Rectal smooth muscle tissue (tissue), 1 donor: ENCODE results near the gene RIN3.

ENCODE experiments used
- H3K27ac ChIP-seq: one replicate; pipeline ENCODE4 v1.7.0; 2013; ENCODE audit warnings: low read depth, low read length, inconsistent platforms
- H3K27me3 ChIP-seq: one replicate; pipeline ENCODE4 v1.7.0; 2013; ENCODE audit warnings: low read length; ENCODE audit not compliant: control insufficient read depth, insufficient read depth
- H3K36me3 ChIP-seq: one replicate; pipeline ENCODE4 v1.7.0; 2013; ENCODE audit warnings: low read length; ENCODE audit not compliant: control insufficient read depth, insufficient read depth
- H3K4me1 ChIP-seq: one replicate; pipeline ENCODE4 v1.7.0; 2013; ENCODE audit warnings: low read length; ENCODE audit not compliant: control insufficient read depth, insufficient read depth
- H3K4me3 ChIP-seq: one replicate; pipeline ENCODE4 v1.7.0; 2013; ENCODE audit warnings: low read length
- H3K9ac ChIP-seq: one replicate; pipeline ENCODE4 v1.7.0; 2013; ENCODE audit warnings: low read length

RIN3 gene, protein sequence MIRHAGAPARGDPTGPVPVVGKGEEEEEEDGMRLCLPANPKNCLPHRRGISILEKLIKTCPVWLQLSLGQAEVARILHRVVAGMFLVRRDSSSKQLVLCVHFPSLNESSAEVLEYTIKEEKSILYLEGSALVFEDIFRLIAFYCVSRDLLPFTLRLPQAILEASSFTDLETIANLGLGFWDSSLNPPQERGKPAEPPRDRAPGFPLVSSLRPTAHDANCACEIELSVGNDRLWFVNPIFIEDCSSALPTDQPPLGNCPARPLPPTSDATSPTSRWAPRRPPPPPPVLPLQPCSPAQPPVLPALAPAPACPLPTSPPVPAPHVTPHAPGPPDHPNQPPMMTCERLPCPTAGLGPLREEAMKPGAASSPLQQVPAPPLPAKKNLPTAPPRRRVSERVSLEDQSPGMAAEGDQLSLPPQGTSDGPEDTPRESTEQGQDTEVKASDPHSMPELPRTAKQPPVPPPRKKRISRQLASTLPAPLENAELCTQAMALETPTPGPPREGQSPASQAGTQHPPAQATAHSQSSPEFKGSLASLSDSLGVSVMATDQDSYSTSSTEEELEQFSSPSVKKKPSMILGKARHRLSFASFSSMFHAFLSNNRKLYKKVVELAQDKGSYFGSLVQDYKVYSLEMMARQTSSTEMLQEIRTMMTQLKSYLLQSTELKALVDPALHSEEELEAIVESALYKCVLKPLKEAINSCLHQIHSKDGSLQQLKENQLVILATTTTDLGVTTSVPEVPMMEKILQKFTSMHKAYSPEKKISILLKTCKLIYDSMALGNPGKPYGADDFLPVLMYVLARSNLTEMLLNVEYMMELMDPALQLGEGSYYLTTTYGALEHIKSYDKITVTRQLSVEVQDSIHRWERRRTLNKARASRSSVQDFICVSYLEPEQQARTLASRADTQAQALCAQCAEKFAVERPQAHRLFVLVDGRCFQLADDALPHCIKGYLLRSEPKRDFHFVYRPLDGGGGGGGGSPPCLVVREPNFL

DNA sequence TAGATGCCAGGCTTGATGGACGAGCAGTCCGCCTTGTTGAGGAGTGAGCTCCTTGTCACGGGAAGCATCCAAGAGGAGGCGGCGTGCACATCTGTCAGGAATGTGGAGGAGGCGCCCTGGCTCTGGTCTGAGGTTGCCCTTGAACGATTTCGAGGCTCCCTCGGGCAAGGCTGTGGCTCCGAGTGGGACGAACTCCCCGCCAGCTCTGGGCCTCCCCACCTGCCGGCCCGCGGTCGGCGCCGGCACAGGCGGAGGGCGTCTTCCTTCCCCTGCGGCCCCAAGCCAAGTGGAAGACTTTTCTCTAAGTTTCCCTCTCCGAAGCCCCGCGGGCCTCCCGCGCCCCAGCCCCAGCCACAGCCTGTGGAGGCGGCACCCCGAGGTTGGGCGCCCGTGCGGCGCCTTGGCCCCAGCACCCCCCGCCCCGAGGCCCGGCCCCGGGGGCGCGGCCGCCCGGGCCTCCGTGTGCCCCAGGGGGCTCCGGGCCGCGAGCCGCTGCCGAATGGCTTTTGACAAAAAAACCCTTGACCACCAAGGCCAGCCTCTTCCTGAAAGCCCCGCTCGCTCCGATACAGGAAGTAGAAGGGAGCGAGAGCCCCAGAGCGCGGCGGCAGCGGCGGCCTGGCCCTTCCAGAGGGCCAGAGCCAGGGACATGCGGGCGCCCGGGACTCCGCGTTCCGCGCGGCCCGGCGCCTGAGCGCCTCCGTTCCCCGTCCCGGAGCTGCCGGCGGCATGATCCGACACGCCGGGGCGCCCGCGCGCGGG, at the start of gene RIN3:
Gene RIN3 (plus strand): TSS at position 578 of the 762 bp plus-strand sequence. CDS start 152 bp downstream, at position 730.
- Histone ChIP-seq H3K4me1 (peaks cover 12% of the 10 kb centered on the region), H3K27ac (peak within 1 kb of the TSS; percentile 92)

DNA sequence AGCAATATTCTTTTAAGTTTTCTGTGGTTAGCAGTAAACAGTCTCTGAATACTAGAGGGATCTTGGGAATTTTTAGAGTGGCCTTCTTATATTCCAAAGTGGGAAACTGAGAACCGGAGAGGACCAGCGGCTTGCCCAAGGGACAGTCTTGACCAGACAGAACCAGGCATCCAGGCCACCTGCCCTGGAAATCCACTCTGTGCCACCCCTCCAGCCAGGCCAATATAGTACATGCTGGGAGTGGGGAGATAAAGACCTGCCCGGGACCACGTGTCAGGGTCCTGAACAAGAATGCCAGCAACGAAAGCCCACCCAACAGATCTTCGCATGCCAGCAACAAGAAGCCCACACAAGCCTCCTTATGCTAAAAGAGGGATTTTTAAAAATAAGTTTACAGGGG, 49.4 kb upstream of the RIN3 start:
- no peak overlapping the region for H3K27ac ChIP-seq
- H3K9ac ChIP-seq = no peak overlapping the region
- no peaks in the 10 kb centered on the region for H3K27me3 ChIP-seq
- no peak overlapping the region for H3K4me3 ChIP-seq
- H3K4me1 ChIP-seq = no peaks in the 10 kb centered on the region
- H3K36me3 ChIP-seq = no peaks in the 10 kb centered on the region

More for the DNA sequence above, at the start of gene RIN3:
- Histone ChIP-seq H3K36me3 (no peaks in the 10 kb centered on the region), H3K4me3 (peak within 1 kb of the TSS; percentile 92), H3K27me3 (no peaks in the 10 kb centered on the region), H3K9ac (peak within 1 kb of the TSS; percentile 92)

DNA sequence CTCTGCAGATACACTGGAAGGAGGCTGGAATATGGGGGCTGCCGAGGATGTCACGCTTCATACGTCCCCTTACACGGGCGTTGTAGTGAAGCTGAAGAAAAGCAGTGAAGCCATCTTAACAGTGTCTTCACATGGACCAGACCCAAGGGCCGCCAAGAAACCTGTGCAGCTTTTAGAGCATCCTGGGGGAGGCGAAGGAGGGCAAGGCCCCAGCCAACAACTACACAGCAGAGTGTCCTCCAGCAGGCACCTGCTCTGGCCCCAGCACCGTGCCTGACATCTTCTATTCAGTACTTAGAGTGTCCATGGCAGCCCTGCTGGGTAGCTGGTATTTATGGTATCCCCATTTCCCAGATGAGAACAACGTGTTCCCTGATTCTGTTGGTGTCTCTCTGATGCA, 48.9 kb upstream of the RIN3 start:
- H3K27me3 ChIP-seq = no peaks in the 10 kb centered on the region
- H3K27ac ChIP-seq = no peak overlapping the region

DNA sequence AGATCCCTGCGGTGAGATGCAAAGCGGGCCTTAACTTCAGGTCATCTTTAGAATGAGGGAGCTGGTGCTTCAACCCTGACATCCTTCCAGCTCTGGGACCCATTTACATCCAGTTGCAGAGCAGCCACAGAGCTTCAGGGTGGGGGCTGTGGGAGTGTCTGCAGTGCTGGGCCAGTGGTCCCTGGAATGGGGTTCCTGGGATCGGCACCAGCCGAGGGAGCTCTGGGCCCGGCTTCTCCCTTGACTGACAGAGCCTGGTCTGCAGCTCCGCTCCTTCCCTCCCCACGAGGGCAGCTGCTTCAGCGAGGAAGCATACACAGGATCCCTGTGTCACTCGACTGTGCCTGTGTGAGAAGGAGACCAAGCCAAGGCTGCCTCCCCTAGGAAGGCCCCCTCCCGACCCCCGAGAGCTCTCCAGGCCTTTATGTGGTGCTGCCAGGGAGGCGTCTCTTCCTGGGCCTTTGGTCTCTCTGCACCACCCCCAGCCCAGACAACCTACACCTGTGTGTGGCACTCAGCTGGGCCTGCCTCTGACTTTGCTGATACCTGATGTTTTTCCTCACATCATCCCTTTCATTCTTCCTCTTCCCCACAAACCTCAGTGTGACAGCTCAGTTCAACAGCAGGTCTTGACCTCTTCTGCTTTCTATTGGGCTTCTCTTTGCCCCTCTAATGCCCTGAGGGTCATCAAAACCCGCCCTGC, 48.1 kb upstream of the RIN3 start:
- H3K4me3 ChIP-seq = no peak overlapping the region
- no peaks in the 10 kb centered on the region for H3K27me3 ChIP-seq
- H3K4me1 ChIP-seq = no peaks in the 10 kb centered on the region
- no peak overlapping the region for H3K9ac ChIP-seq
- no peak overlapping the region for H3K27ac ChIP-seq
- no peaks in the 10 kb centered on the region for H3K36me3 ChIP-seq

More for the DNA sequence above, 48.9 kb upstream of the RIN3 start:
- Histone ChIP-seq H3K4me3 (no peak overlapping the region), H3K4me1 (no peaks in the 10 kb centered on the region), H3K9ac (no peak overlapping the region), H3K36me3 (no peaks in the 10 kb centered on the region)

DNA sequence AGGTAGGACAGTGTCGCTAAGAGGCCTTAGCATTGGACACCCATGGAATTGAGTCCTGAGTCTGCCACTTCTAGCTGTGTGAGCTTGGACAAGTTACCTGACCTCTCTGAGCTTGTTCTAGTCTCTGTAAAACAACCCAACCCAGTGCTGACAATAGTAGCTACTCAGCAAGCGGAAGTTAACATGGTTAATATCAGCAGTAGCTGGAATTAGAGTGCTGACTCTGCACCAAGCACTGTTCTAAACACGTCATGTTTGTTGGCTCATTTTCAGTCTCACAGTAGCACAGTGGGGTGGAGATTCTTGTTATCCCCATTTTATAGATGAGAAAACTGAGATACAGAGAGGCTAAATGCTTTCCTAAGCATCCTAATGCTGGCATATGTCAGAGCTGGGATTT, 47.5 kb upstream of the RIN3 start:
- Histone ChIP-seq H3K4me1 (no peaks in the 10 kb centered on the region), H3K27me3 (no peaks in the 10 kb centered on the region), H3K27ac (no peak overlapping the region), H3K4me3 (no peak overlapping the region), H3K9ac (no peak overlapping the region), H3K36me3 (no peaks in the 10 kb centered on the region)

DNA sequence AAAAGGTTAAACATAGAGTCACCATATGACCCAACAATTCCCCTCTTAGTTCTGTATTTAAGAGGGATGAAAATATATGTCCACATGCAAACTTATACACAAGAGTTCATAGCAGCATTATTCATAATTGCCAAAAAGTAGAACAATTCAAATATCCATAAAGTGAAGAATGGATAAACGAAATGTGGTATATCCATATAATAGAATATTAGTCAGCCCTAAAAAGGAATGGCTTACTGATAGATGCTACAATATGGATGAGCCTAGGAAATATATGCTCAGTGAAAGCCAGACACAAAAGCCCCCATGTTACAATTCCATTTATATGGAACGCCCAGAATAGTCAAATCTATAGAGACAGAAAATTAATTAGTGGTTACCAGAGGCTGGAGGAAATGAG, 44.1 kb upstream of the RIN3 start:
- Histone ChIP-seq H3K27ac (no peak overlapping the region), H3K4me1 (no peaks in the 10 kb centered on the region), H3K4me3 (no peak overlapping the region), H3K27me3 (no peaks in the 10 kb centered on the region), H3K36me3 (no peaks in the 10 kb centered on the region), H3K9ac (no peak overlapping the region)

DNA sequence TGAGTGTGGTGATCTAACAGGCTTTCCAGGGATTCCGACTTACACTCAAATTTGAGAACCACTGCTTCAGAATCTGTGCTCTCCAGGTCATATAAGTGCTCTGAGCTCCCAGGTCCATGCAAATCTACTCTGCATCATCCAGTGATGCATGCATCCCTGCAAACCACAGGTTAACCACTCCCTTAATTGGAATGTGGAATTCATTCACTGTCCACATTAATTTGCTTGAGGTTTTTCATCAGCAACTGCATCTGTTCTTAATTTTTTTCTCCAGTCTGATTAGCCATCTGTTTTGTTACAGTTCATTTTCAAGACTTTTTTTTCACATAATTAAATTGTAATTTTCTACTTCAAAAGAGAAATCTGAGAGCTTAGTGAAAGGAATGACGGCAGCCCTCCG, 43.4 kb upstream of the RIN3 start:
- Histone ChIP-seq H3K27me3 (no peaks in the 10 kb centered on the region), H3K4me1 (no peaks in the 10 kb centered on the region), H3K36me3 (no peaks in the 10 kb centered on the region), H3K4me3 (no peak overlapping the region), H3K9ac (no peak overlapping the region), H3K27ac (no peak overlapping the region)

DNA sequence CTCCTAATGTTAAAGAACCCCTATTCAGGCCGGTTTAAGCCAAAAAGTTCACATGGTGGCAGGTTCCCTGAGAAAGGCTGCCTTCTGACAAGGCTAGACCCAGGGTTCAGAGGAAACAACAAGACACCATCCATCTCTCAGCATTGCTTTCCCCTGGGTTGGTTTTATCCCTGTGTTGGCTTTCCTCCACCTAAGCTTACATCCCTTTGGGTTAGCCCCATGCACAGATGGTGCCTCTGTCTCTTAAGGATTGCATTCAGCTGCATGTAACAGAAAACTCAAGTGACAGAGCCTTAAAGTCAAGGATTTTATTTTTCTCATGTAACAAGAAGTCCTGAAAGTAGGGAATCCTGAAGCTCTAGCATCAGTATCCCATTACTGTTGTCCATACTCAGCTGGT, 42.8 kb upstream of the RIN3 start:
- no peaks in the 10 kb centered on the region for H3K36me3 ChIP-seq
- H3K27ac ChIP-seq = no peak overlapping the region
- no peak overlapping the region for H3K4me3 ChIP-seq
- no peaks in the 10 kb centered on the region for H3K4me1 ChIP-seq
- no peak overlapping the region for H3K9ac ChIP-seq
- no peaks in the 10 kb centered on the region for H3K27me3 ChIP-seq

DNA sequence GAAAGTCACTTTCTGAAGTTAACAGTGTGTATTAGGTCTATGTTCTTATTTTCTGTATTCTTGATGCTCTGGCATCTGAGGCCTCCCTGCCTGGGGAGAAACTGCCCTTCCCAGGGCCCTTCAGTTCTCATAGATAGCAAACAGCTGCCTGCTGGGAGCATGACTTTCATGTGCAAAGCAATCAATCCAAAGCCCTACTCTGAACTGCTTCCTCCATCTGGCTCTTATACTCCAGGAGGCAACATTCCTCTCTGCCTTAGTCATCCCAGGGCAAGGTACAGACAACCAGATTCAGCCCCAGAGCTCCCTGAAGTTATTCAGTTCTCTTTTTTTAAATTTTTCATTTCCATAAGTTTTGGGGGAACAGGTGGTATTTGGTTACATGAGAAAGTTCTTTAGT, 41.7 kb upstream of the RIN3 start:
- no peaks in the 10 kb centered on the region for H3K27me3 ChIP-seq
- H3K4me1 ChIP-seq = no peaks in the 10 kb centered on the region
- H3K4me3 ChIP-seq = no peak overlapping the region
- no peaks in the 10 kb centered on the region for H3K36me3 ChIP-seq
- no peak overlapping the region for H3K9ac ChIP-seq
- no peak overlapping the region for H3K27ac ChIP-seq

DNA sequence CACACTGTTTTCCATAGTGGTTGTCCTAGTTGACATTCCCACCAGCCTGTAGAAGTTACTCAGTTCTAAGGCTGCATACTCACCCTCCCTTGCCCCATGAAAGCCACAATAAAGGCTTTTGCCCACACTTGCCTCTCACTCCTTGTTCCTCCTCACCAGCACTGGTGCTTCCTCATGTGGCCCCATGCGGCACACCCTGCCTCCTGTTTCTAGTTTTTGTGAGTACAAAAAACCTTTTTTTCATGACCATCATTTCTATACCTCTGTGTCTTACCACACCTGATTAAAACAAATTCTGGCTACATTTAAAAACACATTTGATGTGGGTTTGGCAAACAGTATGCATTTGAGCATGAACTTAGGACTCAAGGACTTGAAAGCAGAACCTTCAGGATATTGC, 40.7 kb upstream of the RIN3 start:
- Histone ChIP-seq H3K4me3 (no peak overlapping the region), H3K27me3 (no peaks in the 10 kb centered on the region), H3K36me3 (no peaks in the 10 kb centered on the region), H3K4me1 (no peaks in the 10 kb centered on the region), H3K27ac (no peak overlapping the region), H3K9ac (no peak overlapping the region)

DNA sequence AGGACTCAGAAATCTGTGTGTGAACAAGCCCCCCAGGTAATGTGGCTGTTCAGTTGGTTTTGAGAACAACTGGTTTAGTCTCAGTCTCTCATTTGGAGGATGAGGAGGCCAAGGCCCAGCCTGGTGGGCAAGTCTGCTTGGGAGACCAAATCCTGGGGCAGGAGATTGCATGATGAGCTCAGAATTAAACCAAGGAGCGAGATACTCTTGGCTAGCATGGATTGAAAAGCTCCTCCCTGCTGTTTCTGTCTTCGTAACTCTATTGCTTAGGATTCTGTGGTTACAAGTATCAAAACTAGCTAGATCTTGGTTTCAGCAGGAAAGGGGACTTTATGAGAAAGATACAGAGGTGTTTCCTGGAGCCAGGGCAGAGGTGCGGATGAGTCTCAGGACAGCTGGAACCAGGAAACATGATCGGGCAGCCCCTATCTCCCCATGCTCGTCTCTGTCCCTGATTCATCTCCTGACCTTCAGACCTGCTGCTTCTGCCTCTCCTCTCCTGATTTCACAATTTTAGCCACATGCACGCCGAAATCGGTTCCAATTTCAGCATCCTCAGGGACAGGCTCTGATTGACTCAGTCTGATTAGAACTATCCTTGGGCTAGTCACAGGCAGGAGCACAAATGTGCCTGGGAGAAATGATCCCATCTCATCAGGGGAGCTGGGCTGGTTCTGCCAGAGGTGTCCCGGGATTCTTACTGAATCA, 40.2 kb upstream of the RIN3 start:
- Histone ChIP-seq H3K9ac (no peak overlapping the region), H3K4me1 (no peaks in the 10 kb centered on the region), H3K36me3 (no peaks in the 10 kb centered on the region), H3K4me3 (no peak overlapping the region), H3K27ac (no peak overlapping the region), H3K27me3 (no peaks in the 10 kb centered on the region)
